Nephron (organoid): ENCODE data around the gene FCSK.

ENCODE experiments used
- H3K27ac Mint-ChIP-seq, 3 experiments: 2 replicates each; pipeline ENCODE4 v1.8.0; 2020; ENCODE audit warnings: mixed read lengths in 3 of 3, mild to moderate bottlenecking in 2 of 3, moderate library complexity in 1 of 3
- H3K27me3 Mint-ChIP-seq: 2 replicates; pipeline ENCODE4 v1.8.0; 2021; ENCODE audit warnings: low read depth, mild to moderate bottlenecking, moderate library complexity, mixed read lengths
- H3K36me3 Mint-ChIP-seq: 2 replicates; pipeline ENCODE4 v1.8.0; 2020; ENCODE audit warnings: low read depth, mixed read lengths
- H3K4me1 Mint-ChIP-seq: 2 replicates; pipeline ENCODE4 v1.8.0; 2020; ENCODE audit warnings: mixed read lengths
- H3K4me3 Mint-ChIP-seq, 3 experiments: 2 replicates each; pipeline ENCODE4 v1.8.0; 2020; ENCODE audit warnings: mild to moderate bottlenecking in 3 of 3, mixed read lengths in 3 of 3, moderate library complexity in 2 of 3
- H3K9me3 Mint-ChIP-seq: 2 replicates; pipeline ENCODE4 v1.8.0; 2020; ENCODE audit warnings: mixed read lengths
- TF ChIP-seq, protein P1 (sequence below), 3 experiments: fragments of 200-600 bp; sonication (generic); IDR thresholded peaks; one replicate each; pipeline ENCODE4 v1.5.0; 2021; ENCODE audit warnings: antibody characterized with exemption in 3 of 3; ENCODE audit not compliant: unreplicated experiment in 3 of 3

The FCSK gene

DNA sequence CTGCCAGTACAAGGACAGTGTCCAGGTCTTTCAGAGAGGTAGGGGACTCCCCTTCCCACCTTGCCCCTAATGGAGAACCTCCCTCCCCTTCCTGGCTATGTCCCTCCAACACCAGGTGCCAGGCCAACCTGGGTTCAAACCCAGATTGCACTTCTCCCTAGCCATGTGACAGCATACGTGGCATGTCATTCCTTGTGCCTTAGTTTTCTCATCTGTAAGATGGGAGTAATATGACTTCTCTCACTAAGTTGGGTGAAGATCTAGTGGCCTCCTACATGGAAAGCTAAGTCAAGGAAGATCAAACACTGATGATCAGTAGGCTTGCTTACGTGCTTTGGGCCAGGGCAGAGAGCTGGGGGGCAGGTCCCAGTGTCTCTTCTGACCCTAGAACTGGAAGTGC, 8.8 kb downstream of the FCSK start:
- H3K27me3 Mint-ChIP-seq = no peaks in the 10 kb centered on the region
- H3K4me1 Mint-ChIP-seq = peaks cover 4% of the 10 kb centered on the region
- no peak overlapping the region for H3K27ac Mint-ChIP-seq
- TF ChIP-seq, protein P1, sequence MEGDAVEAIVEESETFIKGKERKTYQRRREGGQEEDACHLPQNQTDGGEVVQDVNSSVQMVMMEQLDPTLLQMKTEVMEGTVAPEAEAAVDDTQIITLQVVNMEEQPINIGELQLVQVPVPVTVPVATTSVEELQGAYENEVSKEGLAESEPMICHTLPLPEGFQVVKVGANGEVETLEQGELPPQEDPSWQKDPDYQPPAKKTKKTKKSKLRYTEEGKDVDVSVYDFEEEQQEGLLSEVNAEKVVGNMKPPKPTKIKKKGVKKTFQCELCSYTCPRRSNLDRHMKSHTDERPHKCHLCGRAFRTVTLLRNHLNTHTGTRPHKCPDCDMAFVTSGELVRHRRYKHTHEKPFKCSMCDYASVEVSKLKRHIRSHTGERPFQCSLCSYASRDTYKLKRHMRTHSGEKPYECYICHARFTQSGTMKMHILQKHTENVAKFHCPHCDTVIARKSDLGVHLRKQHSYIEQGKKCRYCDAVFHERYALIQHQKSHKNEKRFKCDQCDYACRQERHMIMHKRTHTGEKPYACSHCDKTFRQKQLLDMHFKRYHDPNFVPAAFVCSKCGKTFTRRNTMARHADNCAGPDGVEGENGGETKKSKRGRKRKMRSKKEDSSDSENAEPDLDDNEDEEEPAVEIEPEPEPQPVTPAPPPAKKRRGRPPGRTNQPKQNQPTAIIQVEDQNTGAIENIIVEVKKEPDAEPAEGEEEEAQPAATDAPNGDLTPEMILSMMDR (IDR thresholded peaks at IDR 0.05; ENCODE audit: unreplicated experiment in 3 of 3) = no peak
- H3K4me3 Mint-ChIP-seq = no peak overlapping the region
- H3K9me3 Mint-ChIP-seq = no peaks in the 10 kb centered on the region
- H3K36me3 Mint-ChIP-seq = no peaks in the 10 kb centered on the region

DNA sequence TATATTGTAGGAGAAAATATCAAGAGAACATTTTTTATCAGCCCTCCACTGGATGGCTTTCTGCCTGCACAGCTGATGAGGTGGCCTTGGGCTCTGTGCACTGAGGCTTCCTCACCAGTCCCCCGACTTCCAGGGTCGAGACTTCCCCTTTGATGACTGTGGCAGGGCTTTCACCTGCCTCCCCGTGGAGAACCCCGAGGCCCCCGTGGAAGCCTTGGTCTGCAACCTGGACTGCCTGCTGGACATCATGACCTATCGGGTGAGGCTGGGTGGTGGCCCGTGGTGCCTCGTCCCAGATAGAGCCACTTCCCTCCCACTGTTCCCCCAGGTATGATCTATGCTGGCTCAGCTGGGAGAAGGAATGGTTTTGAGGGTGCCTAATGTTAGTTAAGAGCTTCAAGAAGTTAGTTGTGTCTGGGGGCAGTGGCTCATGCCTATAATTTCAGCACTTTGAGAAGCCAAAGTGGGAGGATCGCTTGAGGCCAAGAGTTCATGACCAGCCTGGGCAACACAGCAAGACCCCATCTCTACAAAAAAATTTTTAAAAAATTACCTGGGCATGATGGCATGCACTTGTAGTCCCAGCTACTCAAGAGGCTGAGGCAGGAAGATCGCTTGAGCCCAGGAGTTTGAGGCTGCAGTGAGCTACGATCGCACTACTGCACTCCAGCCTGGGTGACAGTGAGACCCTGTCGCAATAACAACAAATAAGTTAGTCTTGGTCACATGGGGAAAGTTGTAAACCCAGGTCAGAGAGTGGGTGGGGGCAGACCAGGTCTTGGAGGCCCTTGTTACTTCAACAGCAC, 11.8 kb downstream of the FCSK start:
- Mint-ChIP-seq H3K36me3 (no peaks in the 10 kb centered on the region), H3K27me3 (no peaks in the 10 kb centered on the region), H3K4me1 (peaks cover 4% of the 10 kb centered on the region), H3K27ac (no peak overlapping the region), H3K4me3 (no peak overlapping the region), H3K9me3 (no peaks in the 10 kb centered on the region)
- TF ChIP-seq, protein P1 (IDR thresholded peaks at IDR 0.05; ENCODE audit: unreplicated experiment in 3 of 3) = no peak

DNA sequence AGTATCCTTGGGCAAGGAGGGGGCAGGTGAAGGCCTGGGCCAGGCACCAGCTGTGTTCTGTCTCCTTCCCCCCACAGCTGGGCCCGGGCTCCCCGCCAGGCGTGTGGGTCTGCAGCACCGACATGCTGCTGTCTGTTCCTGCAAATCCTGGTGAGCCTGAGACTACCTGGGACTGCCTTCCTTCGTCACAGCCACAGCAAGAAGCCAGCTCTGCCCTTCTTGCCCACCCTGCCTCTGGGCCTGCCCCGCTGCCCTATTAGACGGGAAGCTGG, 12.3 kb downstream of the FCSK start:
- H3K4me1 Mint-ChIP-seq = peaks cover 1% of the 10 kb centered on the region
- H3K9me3 Mint-ChIP-seq = no peaks in the 10 kb centered on the region
- H3K4me3 Mint-ChIP-seq = no peak overlapping the region
- TF ChIP-seq, protein P1 (IDR thresholded peaks at IDR 0.05; ENCODE audit: unreplicated experiment in 3 of 3) = no peak
- H3K36me3 Mint-ChIP-seq = no peaks in the 10 kb centered on the region
- H3K27ac Mint-ChIP-seq = no peak overlapping the region
- no peaks in the 10 kb centered on the region for H3K27me3 Mint-ChIP-seq

DNA sequence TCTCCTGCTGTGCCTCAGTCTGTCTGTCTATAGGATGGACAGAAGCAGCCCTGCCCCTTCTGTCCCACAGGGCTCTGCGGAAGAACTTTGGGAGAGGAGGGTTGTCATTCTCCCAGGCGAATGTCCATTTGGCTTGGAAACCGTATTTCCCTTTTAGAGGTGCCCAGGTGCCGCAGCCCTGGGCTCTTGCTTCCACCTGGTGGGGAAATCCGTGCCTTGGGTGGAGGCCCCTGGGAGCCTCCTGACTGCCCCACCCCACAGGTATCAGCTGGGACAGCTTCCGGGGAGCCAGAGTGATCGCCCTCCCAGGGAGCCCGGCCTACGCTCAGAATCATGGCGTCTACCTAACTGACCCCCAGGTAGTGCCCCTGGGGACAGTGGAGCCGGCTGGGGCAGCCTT, 12.7 kb downstream of the FCSK start:
- Mint-ChIP-seq H3K27me3 (no peaks in the 10 kb centered on the region), H3K27ac (no peak overlapping the region), H3K4me1 (no peaks in the 10 kb centered on the region), H3K4me3 (no peak overlapping the region), H3K36me3 (no peaks in the 10 kb centered on the region), H3K9me3 (no peaks in the 10 kb centered on the region)
- TF ChIP-seq, protein P1 (IDR thresholded peaks at IDR 0.05; ENCODE audit: unreplicated experiment in 3 of 3) = no peak

GRCh38 chr16:70467608-70468007, 13.2 kb downstream of the FCSK start:
- Mint-ChIP-seq H3K27ac (no peak overlapping the region), H3K36me3 (no peaks in the 10 kb centered on the region), H3K9me3 (no peaks in the 10 kb centered on the region), H3K27me3 (no peaks in the 10 kb centered on the region), H3K4me1 (no peaks in the 10 kb centered on the region), H3K4me3 (no peak overlapping the region)
- TF ChIP-seq, protein P1 (IDR thresholded peaks at IDR 0.05; ENCODE audit: unreplicated experiment in 3 of 3) = no peak
